ENCODE data around the gene PTPRM.

Gene PTPRM

DNA sequence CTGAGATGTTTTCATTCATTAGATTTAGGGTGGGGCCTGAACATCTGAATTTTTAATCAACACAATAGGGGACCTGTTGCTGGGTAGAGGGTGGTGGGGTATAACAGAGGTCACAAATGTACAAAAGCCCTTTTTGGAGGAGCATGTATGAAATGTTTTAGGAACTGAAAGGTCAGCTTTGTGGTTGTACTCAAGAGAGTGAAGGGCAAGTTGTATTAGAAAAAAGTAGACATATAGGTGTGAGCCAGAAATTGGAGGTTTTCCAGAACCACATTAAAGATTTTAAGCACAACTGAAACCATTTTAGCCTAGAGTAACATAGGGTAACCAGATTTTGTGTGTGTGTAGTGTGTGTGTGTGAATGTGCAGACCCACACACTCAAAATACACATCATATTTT is 62.3 kb downstream of the PTPRM start:
- no peak for DNase-seq (ENCODE audit: low spot score)

DNA sequence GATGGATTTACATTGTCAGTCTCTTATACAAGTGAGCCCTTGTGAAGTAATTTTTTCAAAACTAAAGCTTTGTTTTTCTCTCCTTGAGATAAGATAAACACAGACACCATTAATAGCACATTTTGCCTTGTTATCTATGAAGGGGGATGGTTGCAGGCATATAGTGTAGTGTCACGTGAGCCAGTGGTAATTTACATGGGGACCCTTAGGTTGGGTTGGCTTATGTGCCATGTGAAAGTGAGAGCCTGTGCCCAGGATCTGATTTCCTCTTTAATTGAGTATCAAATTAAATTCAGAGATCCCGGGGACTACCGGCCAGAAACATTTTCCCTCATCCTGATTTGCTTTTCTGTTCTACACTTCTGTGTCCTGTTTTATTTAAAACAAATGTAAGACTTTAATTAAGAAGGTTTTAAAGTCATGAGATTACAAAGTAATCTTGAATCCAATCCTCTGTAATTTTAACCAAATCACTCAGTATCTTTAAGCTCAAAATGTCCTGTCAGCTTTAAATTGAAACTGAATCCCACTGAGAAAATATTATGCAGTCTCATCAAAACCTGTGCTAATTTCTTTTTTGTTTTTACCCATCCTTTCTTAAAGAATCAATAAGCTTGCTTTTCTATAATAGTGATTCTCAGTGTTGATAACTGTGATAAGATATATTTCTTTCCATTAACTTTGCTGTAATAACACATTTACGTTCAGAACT is 63.8 kb downstream of the PTPRM start:
- no peak for DNase-seq (ENCODE audit: low spot score)

DNA sequence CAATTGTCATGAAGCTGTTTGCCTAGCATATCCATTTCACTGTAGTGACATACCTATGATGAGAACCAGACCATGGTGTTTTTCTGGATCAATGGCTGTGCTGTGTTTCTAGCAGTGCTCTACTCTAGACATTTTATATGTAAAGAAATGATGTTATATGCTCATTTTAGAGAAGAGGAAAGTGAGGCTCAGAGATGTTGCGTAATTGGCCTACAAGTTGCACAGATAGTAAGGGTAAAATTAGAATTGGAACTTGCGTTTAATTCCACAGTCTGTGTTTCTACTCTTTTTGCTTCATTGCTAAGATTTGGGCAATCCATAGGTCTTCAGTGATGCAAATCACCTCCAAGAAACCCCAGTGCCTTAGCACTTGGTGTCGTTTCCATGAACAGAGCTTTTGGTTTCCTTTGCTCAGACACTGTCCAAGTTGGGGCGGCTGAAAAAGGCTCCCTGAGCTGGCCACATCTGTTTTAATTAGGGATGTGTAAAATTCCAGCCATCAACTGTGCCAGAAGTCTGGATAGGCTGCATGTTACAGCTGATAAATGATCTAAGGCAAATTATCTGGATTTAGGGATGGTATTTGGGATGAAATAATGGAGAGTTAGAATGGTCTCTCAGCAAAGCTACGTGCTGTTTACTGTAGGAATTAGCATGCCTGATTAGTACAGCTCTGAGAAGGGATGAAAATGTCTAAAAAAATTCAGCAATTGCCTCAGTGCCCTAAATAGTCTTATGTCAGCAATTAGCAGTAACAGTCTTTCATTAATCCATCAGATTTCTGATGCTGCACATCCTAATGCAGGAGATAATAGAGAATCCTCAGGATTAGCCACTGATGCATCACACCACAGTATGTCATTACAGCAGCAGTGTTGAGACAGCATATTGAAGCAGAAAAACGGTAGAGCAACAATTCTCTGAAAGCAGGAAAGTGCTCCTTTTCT is 65.3 kb downstream of the PTPRM start:
- DNase-seq (ENCODE audit: low spot score): no peak

DNA sequence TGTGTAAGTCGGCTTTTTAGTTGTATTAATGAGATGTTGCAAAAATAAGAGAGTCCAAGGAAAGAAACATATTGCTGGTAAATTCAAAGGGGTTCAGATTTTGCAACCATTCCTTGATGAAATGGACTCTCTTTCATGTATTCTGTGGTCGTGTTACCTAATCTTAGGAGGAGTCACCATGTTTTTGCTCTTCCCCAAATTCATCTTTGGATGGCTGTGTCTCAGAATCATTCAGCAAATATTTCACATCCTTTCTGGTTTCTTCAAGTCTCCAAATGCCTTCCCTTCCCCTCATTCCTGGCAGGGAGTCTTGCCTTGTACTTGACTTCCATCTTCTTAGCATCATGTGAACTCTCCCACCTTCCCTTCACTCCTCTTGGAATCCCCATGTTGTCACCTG is 66.1 kb downstream of the PTPRM start:
- DNase-seq (ENCODE audit: low spot score): no peak

DNA sequence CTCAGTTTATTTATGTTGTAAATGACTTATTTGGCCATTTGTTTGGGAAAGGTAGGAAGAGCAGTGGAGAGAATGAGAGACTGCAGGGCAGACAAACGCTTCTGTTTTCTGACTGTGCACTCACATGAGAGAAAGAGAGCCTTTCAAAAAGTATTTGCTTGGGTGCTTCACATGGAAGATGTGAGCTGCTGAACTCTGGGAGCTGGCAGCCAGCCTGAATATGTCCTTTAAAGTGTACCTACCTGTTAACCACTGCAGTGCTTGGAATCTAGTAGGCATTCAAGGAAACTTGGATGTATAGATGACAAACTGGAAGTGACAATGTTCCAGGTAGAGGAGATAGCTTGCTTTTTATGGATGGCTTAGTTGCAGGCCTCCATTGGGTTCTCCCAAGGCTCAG is 68.8 kb downstream of the PTPRM start:
- no peak for DNase-seq (ENCODE audit: low spot score)

DNA sequence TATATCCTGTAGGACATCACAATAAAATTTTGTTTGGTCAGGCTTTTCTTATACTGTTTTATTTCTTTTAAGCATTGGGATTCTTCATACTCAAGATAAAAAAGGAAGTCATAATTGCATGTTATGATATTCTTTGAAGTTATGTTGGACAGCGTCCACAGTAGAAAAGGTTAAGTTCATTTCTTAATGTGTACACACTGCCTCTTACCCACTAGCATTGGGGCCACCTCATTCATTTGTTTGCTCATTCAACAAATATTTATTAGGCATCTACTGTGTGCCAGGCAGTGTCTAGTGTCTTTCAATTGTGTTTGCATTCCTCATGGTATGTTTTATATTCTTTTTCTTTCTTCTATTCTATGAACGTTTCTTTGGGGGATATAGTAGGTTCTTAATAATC is 70.2 kb downstream of the PTPRM start:
- DNase-seq (ENCODE audit: low spot score): no peak

DNA sequence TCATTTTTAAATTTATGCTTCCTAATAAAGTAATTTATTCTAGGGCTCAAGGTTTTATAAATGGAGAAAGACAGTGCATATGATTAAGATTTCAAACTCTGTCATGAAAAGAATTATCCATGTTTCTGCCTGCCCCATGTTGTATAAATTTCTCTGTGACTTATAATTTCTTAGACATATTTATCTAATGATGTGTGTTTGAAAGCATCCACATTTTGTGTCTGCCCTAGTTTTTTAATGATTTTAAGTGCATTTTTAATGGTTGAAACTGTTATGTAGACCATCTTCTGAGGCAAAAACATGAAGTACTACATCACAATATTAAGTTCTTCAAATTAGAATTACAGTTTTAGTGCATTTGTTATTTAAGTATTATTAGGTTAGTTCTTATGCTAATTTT is 71.2 kb downstream of the PTPRM start:
- DNase-seq (ENCODE audit: low spot score): no peak

DNA sequence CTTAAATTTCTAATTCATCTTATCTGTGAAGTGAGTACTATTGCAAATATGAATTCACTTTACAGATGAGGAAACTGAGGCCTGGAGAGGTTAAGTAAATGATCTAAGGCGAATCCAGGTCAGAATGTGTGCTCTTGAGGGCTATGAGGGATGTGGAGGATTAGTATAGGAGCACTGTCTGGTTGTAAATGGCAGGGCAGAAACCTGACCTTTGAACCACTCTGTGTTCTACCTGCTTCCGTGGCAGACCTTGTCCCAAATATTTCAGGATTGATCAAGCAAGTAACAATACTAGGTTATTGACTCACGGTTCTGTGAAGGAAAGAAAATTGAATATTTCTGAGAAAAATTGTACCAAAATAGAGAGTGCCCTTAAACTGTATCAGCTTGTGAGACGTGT is 74.7 kb downstream of the PTPRM start:
- DNase-seq (ENCODE audit: low spot score): no peak

DNA sequence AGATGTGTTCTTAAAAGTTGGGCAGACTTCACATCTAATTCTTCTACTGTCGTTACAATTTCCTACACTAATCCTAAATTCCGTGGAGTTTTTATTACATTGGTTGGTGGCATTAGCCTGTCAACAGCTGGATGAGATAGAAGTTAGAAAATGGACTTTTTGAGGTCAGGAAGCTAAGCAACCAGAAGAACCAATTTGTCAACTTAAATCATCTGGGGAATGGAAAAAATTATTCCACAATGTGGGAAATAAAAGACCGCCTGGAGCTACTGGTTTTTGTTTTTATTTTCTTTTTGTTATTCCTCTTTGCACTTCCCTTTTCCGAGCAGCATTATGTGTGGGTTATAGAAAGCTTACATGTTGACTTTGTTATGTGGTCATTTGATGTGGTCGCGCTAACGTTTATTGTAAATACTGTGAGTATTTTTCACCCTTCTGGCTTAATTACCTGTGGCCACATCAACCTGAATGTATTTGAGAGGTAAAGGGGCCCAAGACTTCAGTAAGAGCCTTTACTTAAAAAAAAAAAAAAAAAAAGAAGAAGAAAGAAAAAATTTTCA is 75.3 kb downstream of the PTPRM start:
- no peak for DNase-seq (ENCODE audit: low spot score)

DNA sequence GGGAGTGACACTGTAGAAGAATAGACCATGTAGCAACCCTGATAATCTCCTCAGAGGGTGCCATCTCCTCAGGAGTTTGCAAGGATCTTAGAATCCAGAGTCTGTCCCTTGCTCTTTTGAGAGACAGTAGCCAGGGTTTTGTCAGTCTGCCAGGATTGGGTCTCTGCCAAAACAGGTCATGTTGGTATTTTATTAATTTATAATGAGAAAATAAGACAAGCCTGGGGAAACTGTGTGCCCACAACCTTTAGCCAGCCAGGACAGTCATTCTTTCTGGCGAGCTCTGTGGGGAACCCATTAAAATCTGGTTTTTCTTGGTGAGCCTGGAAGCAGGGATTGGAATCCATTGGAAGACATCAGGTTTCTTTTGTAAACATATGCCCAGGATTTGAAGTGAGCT is 78.6 kb downstream of the PTPRM start:
- no peak for DNase-seq (ENCODE audit: low spot score)

DNA sequence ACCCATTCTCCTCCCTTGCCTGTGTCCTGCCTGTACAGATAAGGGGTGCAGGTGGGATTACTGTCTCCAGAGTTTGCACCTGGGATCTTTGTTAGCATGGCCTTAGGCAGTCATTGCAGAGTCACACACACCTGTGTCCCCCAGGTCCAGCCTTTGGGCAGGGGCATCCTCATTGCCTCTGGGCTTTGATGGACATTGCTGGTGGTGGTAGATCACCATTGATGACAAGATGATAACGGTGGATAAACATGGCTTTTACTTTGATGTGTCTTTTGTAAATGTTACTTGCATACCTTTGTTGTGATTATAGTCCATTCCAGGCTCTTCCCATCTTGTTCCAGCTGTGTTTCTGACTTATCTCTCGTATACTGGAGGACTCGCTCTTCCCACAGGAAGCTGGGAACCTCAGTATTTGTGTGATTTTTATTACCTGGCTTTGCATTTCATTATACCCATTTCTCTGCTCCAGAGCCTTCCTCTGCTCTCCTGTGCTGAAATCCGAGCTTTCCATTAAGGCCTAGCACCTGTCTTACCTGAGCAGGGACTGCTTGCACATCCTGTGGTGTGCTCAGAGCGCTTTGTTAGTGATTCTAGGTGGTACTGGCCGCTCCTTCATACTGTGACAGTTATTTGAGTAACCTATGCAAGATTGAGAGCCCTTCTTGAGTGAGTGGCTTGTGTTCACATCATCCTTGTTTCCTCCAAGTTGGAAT is 79.2 kb downstream of the PTPRM start:
- no peak for DNase-seq (ENCODE audit: low spot score)

DNA sequence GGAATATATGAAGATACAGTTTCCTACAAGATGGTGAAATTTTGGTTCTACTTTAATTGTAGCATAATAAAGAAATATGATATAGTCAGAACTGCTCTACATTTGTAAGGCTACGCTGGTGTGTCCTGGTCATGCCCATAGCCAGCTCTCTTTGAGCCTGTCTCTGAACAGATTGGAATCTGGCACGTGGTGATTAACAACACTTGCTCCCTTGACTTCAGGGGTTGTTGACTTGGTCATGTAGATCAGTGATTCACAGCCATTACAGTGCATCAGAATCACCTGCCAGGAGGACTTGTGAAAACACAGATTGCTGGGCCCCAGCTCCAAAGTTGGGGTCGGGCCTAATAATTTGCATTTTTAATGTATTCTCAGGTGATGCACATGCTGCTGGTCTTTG is 80.4 kb downstream of the PTPRM start:
- no peak for DNase-seq (ENCODE audit: low spot score)

DNA sequence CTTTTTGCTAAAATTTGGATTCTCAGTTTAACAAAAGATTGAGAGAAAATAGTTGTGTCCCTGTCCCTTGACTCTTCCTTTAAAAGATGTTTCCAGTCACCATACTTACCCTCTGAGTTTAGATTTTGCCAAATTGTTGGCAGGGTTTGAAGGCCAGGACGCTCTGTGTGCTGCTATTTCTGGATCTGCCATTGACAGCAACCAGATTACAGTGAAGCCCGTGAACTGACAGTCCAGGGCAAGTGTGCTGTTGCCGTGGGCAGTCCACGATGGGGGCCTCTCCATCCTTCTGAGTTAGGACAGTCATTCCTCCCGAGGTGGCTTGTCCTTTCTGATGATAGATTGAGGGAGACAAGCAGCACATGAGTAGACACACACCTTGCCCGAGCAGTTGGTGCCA is 89.9 kb downstream of the PTPRM start:
- DNase-seq (ENCODE audit: low spot score): no peak

DNA sequence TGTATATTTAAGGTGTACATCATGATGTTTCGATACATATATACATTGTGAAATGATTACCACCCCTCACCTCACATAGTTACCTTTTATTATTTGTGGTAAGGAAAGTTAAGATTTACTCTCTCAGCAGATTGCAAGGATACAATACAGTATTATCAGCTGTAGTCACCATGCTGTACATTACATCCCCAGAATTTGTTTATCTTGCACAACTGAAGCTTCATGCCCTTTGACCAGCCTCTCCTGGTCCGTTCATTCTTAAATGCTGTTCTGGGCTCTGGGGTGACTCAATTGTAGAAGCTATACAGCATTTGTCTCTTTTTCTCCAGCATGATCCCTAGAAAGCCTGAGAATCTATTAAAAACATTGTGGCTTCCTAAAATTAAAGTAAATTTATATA is 90.8 kb downstream of the PTPRM start:
- DNase-seq (ENCODE audit: low spot score): no peak

DNA sequence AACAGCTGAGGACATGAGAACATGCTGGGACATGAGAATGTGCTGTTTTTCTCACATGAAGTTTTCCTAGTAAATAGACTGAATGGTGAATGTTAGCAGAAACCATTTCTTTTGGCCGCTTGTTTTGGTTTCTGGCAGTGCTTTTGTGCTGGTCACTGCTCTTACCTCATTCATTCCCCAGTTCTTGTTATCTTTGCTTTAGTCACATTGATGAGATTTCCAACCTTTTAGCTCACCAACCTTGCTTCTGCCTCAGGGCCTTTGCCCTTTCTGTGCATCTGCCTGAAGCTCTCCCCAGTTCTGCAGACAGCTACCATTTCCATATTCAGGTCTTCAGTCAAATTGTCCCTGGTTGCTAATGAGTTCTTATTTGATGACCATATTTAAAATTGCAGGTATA is 91.6 kb downstream of the PTPRM start:
- no peak for DNase-seq (ENCODE audit: low spot score)

DNA sequence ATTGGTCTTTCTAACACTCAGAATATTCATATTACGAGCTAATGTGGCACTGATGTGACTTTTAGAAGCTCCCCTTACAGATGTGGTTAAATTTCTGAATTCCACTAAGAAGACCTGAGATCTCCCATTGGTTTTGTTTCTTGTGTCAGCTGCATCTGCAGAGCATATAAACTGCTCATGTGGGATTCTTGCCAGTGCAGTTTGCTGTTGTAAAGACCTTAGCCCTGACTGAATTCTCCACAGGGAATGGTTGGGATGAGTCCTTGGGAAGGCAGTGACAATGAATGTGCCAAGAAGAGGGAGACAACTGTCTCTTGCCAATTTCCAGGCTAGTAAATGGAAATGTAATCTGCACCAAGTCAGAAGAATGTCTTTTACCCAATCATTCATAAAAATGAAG is 94.1 kb downstream of the PTPRM start:
- DNase-seq (ENCODE audit: low spot score): no peak

DNA sequence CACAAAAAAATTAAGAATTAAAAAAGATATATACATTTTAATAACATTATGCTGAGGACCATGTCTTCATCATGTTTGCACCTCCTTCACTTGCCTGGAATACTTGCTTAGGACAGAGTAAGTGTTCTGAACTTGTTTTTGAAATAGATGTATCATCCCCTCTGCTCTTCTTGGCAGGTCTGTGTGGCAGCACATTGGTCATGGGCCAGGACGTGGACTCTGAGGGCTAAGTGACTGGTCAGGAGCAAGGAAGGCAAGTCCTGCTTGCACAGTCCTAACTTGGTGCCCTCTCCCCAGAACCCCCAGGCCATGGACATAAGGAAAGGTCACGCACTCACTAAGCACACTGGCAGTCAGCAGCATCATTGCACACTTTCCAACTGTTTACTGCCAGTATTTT is 95.8 kb downstream of the PTPRM start:
- DNase-seq (ENCODE audit: low spot score): no peak

DNA sequence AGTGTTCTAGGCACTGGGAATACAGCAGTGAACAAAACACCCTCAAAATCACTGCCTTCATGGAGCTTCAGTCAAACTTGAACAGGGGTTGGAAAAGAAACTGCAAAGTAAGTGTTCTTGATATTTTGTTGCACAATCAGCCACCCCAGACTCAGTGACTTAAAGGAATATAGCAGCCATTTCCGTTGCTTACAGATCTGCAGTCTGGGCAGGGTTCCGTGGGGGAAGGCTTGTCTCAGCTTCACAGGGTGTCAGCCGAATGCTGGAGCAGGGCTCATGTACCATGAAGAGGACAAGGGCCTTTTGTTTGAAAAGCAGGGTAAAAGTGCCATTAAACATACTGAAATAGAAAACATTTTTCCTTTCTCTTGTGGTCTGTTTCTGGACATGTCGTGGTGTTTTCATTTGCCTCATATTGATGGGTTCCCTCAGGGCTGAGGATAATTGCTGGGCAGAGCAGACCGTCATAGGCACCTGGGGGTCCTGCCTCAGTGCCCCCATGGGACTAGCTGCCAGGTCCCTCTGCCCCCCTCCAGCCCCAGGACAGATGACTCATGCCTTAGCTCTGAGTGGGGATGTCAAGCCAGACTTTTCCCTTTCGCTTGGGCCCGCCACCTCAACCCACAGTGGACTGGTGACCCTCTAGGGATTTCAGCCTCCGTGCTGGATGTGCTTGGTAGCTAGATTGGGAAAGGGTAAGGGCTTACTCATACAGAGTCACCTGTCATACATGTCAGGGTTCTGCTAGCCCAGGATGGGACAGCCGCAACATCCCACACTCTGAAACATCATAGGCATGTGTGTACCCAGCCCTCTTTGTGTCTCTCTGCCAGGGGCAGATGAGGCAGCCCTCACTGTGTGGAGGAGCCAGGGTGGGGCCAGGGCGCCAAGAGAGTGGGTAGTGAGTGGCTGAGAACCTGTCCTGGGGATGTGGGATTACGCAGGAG is 96.5 kb downstream of the PTPRM start:
- DNase-seq (ENCODE audit: low spot score): no peak

DNA sequence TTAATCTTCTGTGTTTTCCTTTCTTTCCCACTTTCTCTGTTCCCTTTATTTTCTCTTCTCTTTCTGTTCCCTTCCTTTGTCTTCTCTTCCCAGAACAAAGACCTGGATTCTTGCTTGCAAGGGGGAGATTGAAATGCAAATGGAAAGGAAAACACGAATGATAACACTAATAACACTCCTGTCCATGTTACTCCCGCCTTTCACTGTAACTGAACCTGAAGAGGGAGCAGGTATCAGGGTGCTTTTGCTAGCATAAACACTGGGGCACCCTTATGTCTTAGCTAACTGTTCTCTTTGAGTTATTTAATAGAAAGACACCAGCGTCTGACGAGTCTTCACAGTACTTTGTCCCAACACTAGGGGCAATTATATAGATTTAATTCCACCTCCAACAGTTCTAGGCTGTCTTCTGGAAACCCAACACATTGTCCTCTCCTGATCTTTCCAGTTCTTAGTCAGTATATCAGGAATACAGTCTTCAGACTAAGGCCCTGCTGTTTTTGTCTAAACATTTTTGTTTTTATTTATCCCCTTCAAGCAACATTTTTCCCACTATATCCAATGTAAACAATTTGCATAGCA is 99.2 kb downstream of the PTPRM start:
- no peak for DNase-seq (ENCODE audit: low spot score)

DNA sequence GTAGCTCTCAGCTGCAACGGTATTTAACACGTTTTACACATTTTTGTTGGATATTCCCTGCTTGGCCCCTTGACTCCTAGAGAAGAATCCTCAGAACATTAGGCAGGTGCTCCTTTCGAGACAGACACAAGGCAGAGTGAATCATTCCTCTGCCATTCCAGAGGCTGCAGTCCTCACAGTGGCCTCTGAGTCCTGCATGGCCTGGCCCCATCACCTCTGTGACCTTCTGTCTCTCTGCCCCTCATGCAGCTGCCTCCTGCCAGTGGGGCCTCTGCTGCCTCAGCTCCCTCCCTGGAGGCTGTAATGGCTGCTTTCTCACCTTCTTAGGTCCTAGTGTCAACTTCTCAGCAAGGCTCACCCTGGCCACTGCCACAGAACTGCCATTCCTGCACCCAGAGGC is 101.3 kb downstream of the PTPRM start:
- DNase-seq (ENCODE audit: low spot score): no peak

DNA sequence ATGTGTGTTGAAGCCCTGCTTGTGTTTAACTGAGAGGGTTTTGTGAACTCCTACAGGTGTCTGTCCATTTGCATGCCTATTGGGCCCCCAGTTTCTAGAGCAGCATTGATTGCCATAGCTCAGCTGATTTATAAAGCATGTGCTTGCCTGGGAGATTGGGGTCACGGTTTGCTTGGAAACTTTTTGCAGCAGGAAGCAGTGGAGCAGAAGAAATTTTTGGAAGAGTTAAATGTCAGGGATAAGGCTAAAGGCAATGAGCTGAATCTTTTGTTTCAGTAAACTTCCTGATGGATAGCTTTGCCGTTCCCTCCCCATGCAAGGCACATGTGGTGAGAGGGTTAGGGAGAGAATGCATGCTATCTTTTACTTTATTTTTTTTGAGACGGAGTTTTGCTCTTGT is 102.2 kb downstream of the PTPRM start:
- DNase-seq (ENCODE audit: low spot score): no peak

Measured in hepatic stellate cell (primary cell).